Measurements from ENCODE around the gene CCSER2.

The CCSER2 gene

GRCh38 chr10:84348447-84348846 is 20.1 kb downstream of the CCSER2 start:
- DNase-seq, result no peak

DNA sequence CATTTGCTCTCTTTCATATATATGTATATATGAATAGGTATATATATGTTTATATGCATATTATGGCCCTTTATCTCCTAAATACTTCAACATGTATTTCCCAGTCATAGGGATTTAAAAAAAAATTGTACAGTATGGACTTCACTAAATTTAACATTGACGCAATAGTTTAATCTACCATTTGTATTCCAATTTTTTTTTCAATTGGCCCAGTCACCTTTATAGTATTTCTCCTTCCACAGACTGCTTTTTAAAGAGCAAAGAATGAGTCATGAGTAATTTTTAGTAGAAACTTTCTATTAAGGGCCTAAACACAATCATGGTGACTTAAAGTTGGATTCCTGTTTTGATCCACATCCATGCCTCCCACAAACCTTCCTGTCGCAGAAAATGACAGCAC is 20.5 kb downstream of the CCSER2 start:
- DNase-seq, result no peak

- no peak for DNase-seq
Observed at GRCh38 chr10:84352251-84352842, 24.0 kb downstream of the CCSER2 start.

GRCh38 chr10:84353052-84353803 is 24.8 kb downstream of the CCSER2 start:
- DNase-seq, result no peak

- DNase-seq, result no peak
Observed at GRCh38 chr10:84354623-84355022, 26.2 kb downstream of the CCSER2 start.

DNA sequence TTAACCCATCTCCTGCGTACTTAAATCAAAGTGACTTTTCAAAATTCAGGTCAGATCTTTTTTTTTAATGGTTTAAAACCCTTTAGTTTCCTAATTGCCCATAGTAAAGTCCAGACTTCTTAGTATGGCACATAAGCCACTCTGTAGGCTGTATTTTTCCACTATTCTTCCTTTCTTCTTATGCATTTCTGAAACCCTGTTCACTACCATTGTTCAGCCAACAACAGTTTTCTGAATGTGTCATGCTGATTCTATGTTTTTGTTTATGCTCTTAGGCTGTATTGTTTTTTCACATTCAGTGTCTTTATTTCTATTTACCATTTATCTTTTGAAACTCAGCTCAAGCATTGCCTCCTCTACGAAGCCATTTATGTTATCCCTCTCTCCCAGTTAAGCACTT is 26.7 kb downstream of the CCSER2 start:
- no peak for DNase-seq

GRCh38 chr10:84356928-84357327 is 28.5 kb downstream of the CCSER2 start:
- DNase-seq, result no peak

DNA sequence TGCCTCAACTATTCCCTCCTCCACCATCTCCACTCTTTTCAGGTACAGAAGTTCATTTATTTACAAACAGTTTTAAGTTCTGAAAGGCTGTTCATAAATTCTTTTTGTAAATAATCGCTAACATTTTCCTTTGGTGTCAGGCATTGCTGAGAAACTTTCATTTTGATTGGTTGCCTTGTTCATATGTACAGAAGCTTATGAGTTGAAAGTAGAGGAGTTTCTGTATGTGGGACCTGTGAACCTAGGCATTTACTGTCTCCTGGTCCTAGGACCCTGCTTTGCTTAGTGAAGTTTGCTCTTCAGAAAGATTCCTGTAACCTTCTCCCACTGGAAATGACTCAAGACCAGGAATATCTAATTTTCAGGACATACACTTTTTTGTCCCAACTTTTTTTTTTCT is 30.4 kb downstream of the CCSER2 start:
- no peak for DNase-seq

DNA sequence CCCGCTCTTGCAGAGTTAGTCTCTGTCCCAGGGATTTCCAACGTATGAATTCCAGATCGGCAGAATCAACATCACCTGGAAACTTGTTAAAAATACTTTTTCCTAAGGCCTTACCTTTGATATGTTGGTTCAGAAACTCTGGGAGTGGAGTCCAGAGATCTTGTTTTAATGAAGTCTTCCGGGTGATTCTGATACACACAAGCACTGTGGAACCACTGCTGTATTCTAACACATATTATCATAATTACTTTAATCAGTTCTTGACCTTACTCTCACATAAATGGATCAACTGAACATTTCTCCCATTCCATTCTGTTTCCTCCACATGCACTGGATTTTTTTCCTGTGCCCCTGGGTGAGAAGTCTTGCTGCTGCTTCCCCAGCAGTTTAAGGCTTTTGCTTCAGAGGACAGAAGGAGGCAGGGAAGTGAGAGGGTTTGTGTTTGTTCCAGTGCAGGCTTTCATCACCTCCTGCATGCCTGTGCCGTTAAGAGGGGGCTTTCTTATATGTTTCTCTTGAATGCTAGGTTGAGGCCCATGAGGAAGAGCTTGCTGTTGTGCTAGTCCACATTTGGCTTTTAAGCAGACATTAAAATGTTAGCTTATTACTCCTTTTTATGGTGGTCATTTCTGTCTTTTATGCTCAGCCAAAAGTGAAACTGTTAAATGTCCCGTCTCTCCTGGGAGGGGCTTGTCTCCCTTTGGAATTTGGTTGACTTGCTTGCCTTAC is 32.4 kb downstream of the CCSER2 start:
- no peak for DNase-seq

DNA sequence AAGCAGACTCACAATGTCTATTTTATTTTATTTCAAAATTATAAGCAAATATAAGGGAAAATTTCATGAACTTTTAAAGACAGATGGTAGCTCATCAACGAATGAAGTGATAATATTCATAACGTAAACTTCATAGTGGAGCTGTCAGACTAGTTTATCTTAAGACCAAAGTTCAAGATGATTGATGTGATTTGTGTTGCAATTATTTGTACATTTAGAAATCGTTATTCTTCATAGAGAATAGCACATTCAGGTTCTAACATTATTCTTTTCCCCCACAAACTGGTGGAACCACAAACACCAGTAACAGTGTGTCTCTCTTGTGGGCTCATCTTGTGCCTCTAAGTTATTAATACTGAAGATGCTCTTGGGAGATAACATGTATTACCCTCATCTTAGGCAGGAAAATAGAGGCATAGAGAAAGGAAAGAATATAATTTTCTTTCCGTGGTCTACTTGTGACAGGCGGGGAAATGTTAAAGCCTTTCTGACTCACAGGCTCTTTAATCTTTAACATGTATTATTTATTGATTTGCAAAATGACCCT is 37.0 kb downstream of the CCSER2 start:
- no peak for DNase-seq

- no peak for DNase-seq
Observed at GRCh38 chr10:84366041-84366440, 37.7 kb downstream of the CCSER2 start.

DNA sequence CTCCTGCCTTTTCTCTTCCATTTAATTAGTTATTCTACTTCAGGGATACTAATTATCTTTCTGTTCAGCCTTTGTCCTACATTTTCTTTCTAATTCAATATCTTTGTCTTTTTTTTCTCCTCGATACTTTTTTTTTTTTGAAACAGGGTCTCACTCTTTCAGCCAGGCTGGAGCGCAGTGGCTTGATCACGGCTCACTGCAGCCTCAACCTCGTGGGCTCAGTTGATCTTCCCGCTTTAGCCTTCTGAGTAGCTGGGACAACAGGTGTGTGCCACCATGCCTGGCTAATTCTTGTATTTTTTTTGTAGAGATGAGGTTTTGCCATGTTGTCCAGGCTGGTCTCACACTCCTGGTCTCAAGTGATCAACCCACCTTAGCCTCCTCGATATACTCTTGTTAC is 38.9 kb downstream of the CCSER2 start:
- DNase-seq, result no peak

DNA sequence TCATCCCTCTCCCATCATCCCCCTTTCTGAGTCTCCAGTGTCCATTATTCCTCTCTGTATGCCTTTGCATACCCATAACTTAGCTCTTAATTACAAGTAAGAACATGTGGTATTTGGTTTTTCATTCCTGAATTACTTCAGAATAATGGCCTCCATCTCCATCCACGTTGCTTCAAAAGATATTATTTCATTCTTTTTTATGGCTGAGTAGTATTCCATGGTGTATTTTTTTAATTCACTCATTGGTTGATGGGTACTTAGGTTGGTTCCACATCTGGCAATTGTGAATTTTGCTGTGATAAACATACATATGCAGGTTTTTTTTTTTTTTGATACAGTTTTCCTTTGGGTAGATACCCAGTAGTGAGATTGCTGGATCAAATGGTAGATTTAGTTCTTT is 40.4 kb downstream of the CCSER2 start:
- no peak for DNase-seq

DNA sequence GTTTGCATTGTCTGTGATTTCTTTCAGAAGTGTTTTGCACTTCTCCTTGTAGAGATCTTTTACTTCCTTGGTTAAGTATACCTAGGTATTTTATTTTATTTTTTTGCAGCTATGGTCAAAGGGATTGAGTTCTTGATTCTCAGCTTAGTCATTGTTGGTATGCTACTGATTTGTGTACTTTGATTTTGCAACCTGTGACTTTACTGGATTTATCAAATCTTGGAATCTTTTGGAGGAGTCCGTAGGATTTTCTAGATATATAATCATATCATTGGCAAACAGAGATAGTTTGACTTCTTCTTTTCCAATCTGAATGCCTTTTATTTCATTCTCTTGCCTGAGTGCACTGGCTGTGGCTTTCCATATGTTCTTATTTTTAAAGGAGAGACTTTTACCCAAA is 41.9 kb downstream of the CCSER2 start:
- DNase-seq, result no peak

GRCh38 chr10:84371944-84372343 is 43.6 kb downstream of the CCSER2 start:
- no peak for DNase-seq

- DNase-seq, result no peak
Observed at GRCh38 chr10:84373000-84373399, 44.6 kb downstream of the CCSER2 start.

- DNase-seq, result no peak
Observed at GRCh38 chr10:84374455-84374854, 46.1 kb downstream of the CCSER2 start.

DNA sequence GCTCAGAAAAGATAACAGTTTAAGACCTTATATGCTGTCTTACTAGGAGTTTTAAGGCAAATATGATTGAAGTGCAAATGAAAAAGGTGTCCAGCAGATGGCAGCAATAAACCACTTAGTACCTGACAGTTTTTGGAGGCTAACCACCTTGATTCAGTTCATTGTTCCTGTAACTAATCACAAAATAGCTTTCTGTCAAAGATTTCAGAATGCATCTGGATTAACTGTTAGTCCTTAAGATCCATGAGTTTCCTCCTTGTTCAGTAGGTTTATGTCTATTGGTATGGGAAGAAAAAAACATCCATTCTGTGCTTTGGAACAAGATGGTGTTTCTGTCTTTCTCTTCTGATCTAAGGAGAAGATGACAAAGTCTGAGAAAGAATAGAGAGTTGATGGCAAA is 46.6 kb downstream of the CCSER2 start:
- peak in 1 of 2 experiments; percentile 23 for DNase-seq

DNA sequence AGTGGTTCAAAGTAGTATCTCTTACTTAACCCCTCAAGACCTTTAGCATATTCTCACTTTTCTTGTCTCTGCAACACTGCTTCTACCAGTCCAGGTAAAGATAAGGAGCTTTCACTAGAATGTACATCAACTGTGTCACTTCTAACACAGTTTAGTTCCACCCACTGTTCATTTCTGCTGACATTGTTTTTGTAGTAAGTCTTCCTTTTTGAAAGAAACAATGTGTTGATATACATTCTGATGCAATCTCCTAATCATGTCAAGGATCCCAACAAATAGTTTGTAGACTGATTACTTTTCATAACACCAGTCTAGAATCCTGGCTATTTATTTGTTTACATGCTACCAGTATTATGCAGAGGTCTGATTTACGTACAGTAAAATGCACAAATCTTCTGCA is 47.5 kb downstream of the CCSER2 start:
- no peak for DNase-seq

GRCh38 chr10:84388148-84388547 is 59.8 kb downstream of the CCSER2 start:
- DNase-seq, result no peak

GRCh38 chr10:84390364-84390763 is 62.0 kb downstream of the CCSER2 start:
- no peak for DNase-seq

DNA sequence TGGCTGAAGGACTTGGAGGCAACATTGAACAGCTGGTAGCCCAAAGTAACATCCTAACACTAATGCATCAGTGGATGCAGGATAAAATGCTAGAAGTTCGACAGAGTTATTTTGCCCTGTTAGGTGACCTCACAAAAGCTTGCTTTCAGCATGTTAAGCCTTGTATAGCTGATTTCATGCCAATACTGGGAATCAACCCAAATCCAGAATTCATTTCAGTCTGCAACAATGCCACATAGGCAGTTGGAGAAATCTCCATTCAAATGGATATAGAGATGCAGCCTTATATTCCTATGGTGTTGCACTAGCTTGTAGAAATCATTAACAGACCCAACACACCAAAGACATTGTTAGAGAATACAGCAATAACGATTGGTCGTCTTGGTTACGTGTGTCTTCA is 62.9 kb downstream of the CCSER2 start:
- DNase-seq, result no peak

DNA sequence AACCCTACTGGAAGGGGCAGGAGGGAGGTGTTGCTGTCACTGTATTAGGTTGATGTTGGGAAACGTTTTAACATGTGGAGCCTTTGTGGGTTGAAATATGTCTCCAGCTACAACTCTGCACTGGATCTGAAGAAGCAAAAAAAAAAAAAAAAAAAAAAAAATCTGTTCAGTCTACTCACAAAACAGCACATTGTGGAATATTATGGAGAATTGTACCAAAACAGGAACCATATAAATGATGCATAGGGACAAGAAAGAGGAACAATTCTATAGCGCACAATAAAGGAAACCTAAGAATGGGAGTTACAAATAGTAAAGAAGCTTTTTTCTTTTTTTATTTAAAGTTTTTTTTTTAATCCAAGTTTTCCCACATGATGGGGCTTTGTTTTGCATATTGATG is 63.8 kb downstream of the CCSER2 start:
- DNase-seq, result no peak

DNA sequence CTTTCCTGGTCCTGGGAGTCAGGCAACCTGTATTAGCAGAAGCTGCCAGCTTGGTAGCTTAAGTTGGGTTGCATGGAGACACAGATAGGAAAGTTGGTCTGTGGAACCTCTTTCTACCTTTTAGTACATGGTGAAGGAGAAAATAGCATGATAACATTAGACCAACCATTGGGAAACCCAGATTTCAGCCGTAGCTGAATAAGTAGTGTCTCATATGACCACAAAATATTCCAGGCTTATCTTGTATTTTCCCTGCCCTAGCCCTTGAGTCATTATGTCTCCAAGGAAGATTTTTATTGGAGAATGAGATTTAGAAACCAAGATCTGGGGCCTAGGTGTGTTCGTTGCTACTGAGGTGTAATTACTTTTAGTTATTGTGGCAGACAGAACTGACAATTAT is 67.2 kb downstream of the CCSER2 start:
- no peak for DNase-seq

Data from cerebellar nuclear complex (tissue), 1 donor.